WI38 (cell line): ENCODE data around the gene IL2RG.
A peak's percentile ranks its signal among the peaks of the same experiment; 100 is the strongest.

Experiments used
- H3K4me3 ChIP-seq: 2 replicates; pipeline ENCODE4 v1.5.1; 2011; ENCODE audit warnings: low read depth, mild to moderate bottlenecking, control low read depth, low read length
- CTCF ChIP-seq: IDR thresholded peaks from 2 replicates; pipeline ENCODE4 v1.5.1; 2012; ENCODE audit warnings: low read depth, mild to moderate bottlenecking, control low read depth, low read length

IL2RG gene

GRCh38 chrX:71095033-71095432 is 16.3 kb downstream of the IL2RG start:
- peak overlapping the region; percentile 66 for H3K4me3 ChIP-seq
- no peak for TF ChIP-seq CTCF

- no peak for TF ChIP-seq CTCF
These were observed 20.1 kb downstream of the IL2RG start for GRCh38 chrX:71091263-71091662.

GRCh38 chrX:71085900-71086299 is 25.5 kb downstream of the IL2RG start:
- no peak overlapping the region for H3K4me3 ChIP-seq
- no peak for TF ChIP-seq CTCF

More at GRCh38 chrX:71091263-71091662, 20.1 kb downstream of the IL2RG start:
- H3K4me3 ChIP-seq = no peak overlapping the region

GRCh38 chrX:71082822-71083221 is 28.6 kb downstream of the IL2RG start:
- no peak overlapping the region for H3K4me3 ChIP-seq
- no peak for TF ChIP-seq CTCF

DNA sequence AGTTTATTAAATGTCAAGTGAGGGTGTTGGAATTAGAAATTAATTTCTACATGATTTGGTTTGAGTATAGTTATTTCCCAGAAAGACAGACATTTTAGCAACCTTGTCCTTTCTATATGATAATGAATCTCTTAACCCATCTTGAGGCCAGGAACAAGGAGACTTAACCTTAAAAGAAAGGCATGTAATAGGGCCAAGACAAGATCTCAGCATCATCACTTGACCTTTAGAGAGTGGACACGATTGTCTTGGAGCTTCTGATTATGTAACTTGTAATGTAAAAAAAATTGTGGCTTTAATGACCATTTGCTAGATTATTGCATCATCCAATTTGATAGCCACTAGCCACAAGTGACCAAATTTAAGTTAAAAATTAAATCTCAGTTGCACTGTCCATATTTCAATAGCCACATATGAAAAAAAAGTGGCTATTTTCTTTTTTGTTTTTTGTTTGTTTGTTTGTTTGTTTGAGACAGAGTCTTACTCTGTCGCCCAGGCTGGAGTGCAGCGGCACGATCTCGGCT is 29.2 kb downstream of the IL2RG start:
- no peak for TF ChIP-seq CTCF
- no peak overlapping the region for H3K4me3 ChIP-seq

DNA sequence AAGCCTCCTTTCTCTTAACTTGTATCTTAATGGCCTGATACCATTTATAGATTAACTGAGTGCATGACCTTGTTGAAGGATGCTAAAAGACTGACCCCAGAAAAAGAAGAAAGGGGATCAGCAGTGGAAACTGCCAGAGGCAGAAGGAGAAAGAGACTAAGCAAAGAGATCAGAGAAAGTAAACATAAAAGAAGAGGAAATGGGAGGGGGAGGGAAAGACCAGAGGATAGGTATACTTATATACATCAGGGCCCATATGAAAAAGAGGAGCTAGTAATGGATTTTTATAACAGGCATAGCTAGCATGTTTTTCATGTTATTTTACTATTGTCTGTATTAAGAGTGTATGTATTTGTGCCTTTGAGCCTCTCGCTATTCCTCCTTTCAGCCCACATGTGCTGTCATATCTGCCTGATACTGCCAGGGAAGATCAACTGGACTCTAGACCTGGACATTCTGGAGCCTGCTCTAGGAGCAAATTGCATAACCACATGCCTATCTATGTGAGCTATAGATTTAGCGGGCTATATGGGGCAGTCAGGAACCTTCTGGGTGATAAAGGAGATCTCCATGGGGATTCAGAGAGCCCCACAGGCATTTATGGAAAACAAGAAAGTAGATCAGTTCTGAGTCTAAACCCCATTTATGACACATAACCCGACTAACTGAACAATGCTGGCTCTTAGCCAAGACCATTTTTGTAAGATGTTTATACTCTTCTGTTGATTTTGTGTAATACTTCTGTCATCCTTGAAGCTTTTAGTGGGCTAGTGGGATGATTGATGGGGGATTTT is 29.9 kb downstream of the IL2RG start:
- no peak overlapping the region for H3K4me3 ChIP-seq
- no peak for TF ChIP-seq CTCF

- no peak overlapping the region for H3K4me3 ChIP-seq
- TF ChIP-seq CTCF = no peak
These were observed 40.8 kb downstream of the IL2RG start for GRCh38 chrX:71070531-71070930.
